MM.1S (cell line): ENCODE data around the gene DUSP28.

Source experiments
- DNase-seq: peaks from one replicate; pipeline ENCODE4 v3.0.0-alpha.2; 2015
- H2AFZ ChIP-seq: fragments of 300-600 bp; sonication (generic); 2 replicates; pipeline ENCODE4 v1.6.0; 2016; ENCODE audit warnings: antibody characterized with exemption, low read length
- H3F3A ChIP-seq: fragments of 300-600 bp; sonication (generic); 2 replicates; pipeline ENCODE4 v1.6.1; 2016; ENCODE audit warnings: mild to moderate bottlenecking, antibody characterized with exemption, low read length, moderate library complexity, mixed read lengths; ENCODE audit not compliant: insufficient read depth
- H3K27ac ChIP-seq: fragments of 300-600 bp; sonication (generic); 2 replicates; pipeline ENCODE4 v1.5.1; 2016; ENCODE audit warnings: mild to moderate bottlenecking, low read length
- H3K27me3 ChIP-seq: fragments of 300-600 bp; sonication (generic); replicated peaks from 2 replicates; pipeline ENCODE4 v1.6.0; 2016; ENCODE audit warnings: low read length; ENCODE audit not compliant: insufficient read depth
- H3K36me3 ChIP-seq: fragments of 300-600 bp; sonication (generic); replicated peaks from 2 replicates; pipeline ENCODE4 v1.6.1; 2016; ENCODE audit warnings: mild to moderate bottlenecking, low read length, mixed read lengths; ENCODE audit not compliant: insufficient read depth
- H3K4me1 ChIP-seq: fragments of 300-600 bp; sonication (generic); 2 replicates; pipeline ENCODE4 v1.6.1; 2016; ENCODE audit warnings: low read length, mixed read lengths
- H3K4me2 ChIP-seq: fragments of 300-600 bp; sonication (generic); 2 replicates; pipeline ENCODE4 v1.6.0; 2016; ENCODE audit warnings: low read depth, low read length
- H3K4me3 ChIP-seq: fragments of 300-600 bp; sonication (generic); 2 replicates; pipeline ENCODE4 v1.5.1; 2016; ENCODE audit warnings: low read length, mixed read lengths
- H3K79me2 ChIP-seq: fragments of 300-600 bp; sonication (generic); 2 replicates; pipeline ENCODE4 v1.6.1; 2016; ENCODE audit warnings: mixed run types, low read length, mixed read lengths
- H3K9ac ChIP-seq: fragments of 300-600 bp; sonication (generic); 2 replicates; pipeline ENCODE4 v1.6.1; 2016; ENCODE audit warnings: low read length, mixed read lengths
- H3K9me2 ChIP-seq: fragments of 300-600 bp; sonication (generic); replicated peaks from 2 replicates; pipeline ENCODE4 v1.6.1; 2016; ENCODE audit warnings: mild to moderate bottlenecking, low read length, mixed read lengths; ENCODE audit not compliant: insufficient read depth
- H3K9me3 ChIP-seq: fragments of 300-600 bp; sonication (generic); replicated peaks from 2 replicates; pipeline ENCODE4 v1.6.1; 2016; ENCODE audit warnings: mild to moderate bottlenecking, low read length, mixed read lengths; ENCODE audit not compliant: insufficient read depth
- H4K20me1 ChIP-seq: fragments of 300-600 bp; sonication (generic); 2 replicates; pipeline ENCODE4 v1.6.1; 2016; ENCODE audit warnings: mild to moderate bottlenecking, low read length, moderate library complexity, mixed read lengths; ENCODE audit not compliant: insufficient read depth
- EZH2 ChIP-seq: fragments of 300-600 bp; sonication (generic); optimal IDR thresholded peaks from 2 replicates; pipeline ENCODE3; 2017; ENCODE audit warnings: low read depth, mild to moderate bottlenecking, antibody characterized with exemption, low read length, mixed read lengths
- EZH2phosphoT487 ChIP-seq: fragments of 300-600 bp; sonication (generic); IDR thresholded peaks from 2 replicates; pipeline ENCODE4 v1.6.1; 2018; ENCODE audit warnings: antibody characterized with exemption, low read length
- TF ChIP-seq, protein P1 (sequence below): fragments of 300-600 bp; sonication (generic); IDR thresholded peaks from 2 replicates; pipeline ENCODE4 v1.5.1; 2016; ENCODE audit warnings: antibody characterized with exemption, low read length, mixed read lengths

Gene DUSP28

DNA sequence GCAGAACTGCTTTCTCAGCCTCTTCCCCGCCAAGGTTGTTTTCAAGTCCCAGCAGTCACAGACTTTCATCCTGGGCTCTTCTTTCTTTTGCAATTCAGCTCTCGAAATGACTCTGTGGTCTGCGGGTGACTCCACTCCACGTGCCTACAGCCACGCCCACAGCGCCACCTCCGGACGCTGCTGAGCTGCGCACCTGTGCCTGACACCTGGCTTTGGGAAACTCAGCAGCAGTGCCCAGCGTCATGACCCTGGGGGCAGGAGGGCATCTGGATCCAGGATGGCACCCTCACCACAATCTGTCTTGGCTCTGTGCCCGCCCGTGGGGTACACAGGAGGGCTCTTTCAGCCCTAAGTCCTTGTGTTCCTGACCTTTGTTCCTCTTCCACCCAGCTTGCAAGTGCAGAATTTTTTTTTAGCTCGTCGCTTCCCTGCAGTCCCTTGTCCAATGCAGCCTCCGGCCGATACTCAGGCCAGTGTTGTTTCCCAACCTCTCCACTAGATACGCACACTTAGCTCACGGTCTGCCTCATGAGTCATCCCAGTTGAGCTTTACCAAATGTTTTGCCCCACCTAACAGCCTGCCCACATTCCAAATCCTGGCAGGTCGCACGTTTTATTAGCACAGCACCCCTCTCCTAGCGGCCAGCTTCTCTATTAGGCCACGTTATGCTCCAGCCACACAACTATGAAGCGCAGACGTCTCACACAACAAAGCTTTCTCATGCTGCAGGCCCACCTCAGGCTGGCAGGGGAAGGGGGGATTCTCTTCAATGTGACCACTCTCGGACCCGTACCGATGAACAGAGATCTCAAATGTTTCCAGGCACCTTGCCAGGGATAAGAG is 19.8 kb downstream of the DUSP28 start:
- H3K9ac ChIP-seq, result peak overlapping the region; percentile 55

DNA sequence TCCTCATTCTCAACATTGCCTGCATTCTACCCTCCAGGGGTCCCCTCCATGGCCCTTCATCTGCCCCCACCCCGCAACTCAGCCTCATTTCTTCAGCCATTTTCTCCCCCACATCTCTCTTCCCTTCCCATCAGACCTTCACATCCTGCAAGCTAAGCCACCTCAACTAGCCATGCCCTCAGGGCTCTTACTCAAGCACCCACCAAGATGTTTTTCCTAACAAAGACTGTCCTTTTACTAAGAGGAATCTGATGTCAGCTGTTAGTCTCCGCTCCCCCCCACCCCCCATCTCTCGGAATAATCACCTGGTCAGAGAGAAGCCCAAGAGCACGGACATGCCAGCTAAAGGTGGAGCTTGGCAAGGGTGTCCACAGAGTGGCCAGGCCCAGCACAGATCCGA is 21.7 kb downstream of the DUSP28 start:
- DNase-seq, result no peak
- Histone ChIP-seq H3F3A (peaks cover 50% of the 10 kb centered on the region), H3K9me3 (no peaks in the 10 kb centered on the region), H3K79me2 (peaks cover 38% of the 10 kb centered on the region), H3K4me3 (no peak overlapping the region), H3K27me3 (no peaks in the 10 kb centered on the region), H3K9me2 (no peaks in the 10 kb centered on the region), H2AFZ (no peak overlapping the region), H3K9ac (no peak overlapping the region), H4K20me1 (no peaks in the 10 kb centered on the region), H3K27ac (no peak overlapping the region), H3K4me2 (no peak overlapping the region), H3K36me3 (no peaks in the 10 kb centered on the region), H3K4me1 (peaks cover 55% of the 10 kb centered on the region)
- TF ChIP-seq EZH2phosphoT487 (no peak), EZH2 (no peak)
- TF ChIP-seq, protein P1, sequence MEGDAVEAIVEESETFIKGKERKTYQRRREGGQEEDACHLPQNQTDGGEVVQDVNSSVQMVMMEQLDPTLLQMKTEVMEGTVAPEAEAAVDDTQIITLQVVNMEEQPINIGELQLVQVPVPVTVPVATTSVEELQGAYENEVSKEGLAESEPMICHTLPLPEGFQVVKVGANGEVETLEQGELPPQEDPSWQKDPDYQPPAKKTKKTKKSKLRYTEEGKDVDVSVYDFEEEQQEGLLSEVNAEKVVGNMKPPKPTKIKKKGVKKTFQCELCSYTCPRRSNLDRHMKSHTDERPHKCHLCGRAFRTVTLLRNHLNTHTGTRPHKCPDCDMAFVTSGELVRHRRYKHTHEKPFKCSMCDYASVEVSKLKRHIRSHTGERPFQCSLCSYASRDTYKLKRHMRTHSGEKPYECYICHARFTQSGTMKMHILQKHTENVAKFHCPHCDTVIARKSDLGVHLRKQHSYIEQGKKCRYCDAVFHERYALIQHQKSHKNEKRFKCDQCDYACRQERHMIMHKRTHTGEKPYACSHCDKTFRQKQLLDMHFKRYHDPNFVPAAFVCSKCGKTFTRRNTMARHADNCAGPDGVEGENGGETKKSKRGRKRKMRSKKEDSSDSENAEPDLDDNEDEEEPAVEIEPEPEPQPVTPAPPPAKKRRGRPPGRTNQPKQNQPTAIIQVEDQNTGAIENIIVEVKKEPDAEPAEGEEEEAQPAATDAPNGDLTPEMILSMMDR, result no peak

More for the DNA sequence above, 19.8 kb downstream of the DUSP28 start:
- Histone ChIP-seq H3K9me2 (no peaks in the 10 kb centered on the region), H4K20me1 (no peaks in the 10 kb centered on the region), H3K4me2 (peak overlapping the region; percentile 35; the same call in 1 of the 2 replicates), H3K79me2 (peaks cover 29% of the 10 kb centered on the region), H2AFZ (no peak overlapping the region), H3K4me1 (peaks cover 53% of the 10 kb centered on the region), H3F3A (peaks cover 38% of the 10 kb centered on the region), H3K9me3 (no peaks in the 10 kb centered on the region), H3K36me3 (no peaks in the 10 kb centered on the region), H3K27ac (peak overlapping the region; percentile 99), H3K27me3 (no peaks in the 10 kb centered on the region), H3K4me3 (no peak overlapping the region)
- DNase-seq, result peak; percentile 90
- TF ChIP-seq EZH2 (no peak), EZH2phosphoT487 (no peak)
- TF ChIP-seq, protein P1, result peak; percentile 44

DNA sequence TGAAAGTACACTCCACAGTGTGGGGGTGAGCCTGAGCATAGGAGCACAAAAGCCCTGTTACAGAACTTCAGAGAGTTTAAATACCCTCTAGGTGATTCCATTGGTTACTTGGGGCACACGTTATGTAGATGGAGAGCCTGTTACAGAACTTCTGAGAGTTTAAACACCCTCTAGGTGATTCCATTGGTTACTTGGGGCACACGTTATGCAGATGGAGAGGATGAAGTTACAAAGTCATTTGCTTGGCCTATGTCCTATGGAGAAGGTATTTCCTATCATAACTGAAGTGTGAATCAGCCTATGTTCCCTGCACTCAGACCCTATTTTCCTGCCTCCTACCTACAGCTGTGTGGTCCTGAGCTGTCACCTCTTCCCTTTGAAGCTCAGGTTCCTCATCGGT is 22.6 kb downstream of the DUSP28 start:
- no peak overlapping the region for H2AFZ ChIP-seq
- no peaks in the 10 kb centered on the region for H3K9me2 ChIP-seq
- peaks cover 56% of the 10 kb centered on the region for H3K4me1 ChIP-seq
- TF ChIP-seq EZH2phosphoT487 (no peak), EZH2 (no peak)
- TF ChIP-seq, protein P1, result no peak
- no peaks in the 10 kb centered on the region for H3K27me3 ChIP-seq
- H3K79me2 ChIP-seq, result peaks cover 48% of the 10 kb centered on the region
- no peak for DNase-seq
- H3K9ac ChIP-seq, result no peak overlapping the region
- no peak overlapping the region for H3K27ac ChIP-seq
- peaks cover 59% of the 10 kb centered on the region for H3F3A ChIP-seq
- H3K4me3 ChIP-seq, result no peak overlapping the region
- H3K36me3 ChIP-seq, result no peaks in the 10 kb centered on the region
- no peaks in the 10 kb centered on the region for H3K9me3 ChIP-seq
- no peaks in the 10 kb centered on the region for H4K20me1 ChIP-seq
- H3K4me2 ChIP-seq, result no peak overlapping the region
